ENCODE data around the gene TBC1D14.
A peak's percentile ranks its signal among the peaks of the same experiment; 100 is the strongest.

TBC1D14 gene

DNA sequence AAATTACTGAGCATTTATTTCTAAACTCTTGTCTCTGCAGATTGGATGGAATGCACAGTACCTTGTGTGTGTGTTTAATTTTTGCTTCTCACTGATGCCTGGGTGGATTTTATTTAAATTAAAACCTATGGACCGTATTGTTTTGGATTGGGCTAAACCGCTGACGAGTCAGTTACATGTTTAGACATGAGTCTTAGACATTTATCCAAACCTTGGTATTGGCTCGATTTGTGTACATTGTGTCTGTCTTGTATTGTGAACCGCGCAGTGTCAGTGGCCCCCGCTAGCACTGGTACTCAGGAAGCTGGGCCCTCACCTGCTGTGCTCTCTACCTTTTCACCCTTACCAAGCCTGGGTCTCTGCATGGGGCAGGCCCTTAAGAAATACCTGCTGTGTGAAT, 92.7 kb downstream of the TBC1D14 start:
- H3K4me3 Mint-ChIP-seq, result no peak overlapping the region
- H3K4me1 Mint-ChIP-seq (ENCODE audit: low read depth), result peaks cover 37% of the 10 kb centered on the region
- H3K27ac Mint-ChIP-seq, result peak overlapping the region; percentile 62
- peaks cover 46% of the 10 kb centered on the region for H3K36me3 Mint-ChIP-seq (ENCODE audit: low read depth)
- no peaks in the 10 kb centered on the region for H3K9me3 Mint-ChIP-seq
- H3K27me3 Mint-ChIP-seq (ENCODE audit: low read depth), result no peaks in the 10 kb centered on the region

DNA sequence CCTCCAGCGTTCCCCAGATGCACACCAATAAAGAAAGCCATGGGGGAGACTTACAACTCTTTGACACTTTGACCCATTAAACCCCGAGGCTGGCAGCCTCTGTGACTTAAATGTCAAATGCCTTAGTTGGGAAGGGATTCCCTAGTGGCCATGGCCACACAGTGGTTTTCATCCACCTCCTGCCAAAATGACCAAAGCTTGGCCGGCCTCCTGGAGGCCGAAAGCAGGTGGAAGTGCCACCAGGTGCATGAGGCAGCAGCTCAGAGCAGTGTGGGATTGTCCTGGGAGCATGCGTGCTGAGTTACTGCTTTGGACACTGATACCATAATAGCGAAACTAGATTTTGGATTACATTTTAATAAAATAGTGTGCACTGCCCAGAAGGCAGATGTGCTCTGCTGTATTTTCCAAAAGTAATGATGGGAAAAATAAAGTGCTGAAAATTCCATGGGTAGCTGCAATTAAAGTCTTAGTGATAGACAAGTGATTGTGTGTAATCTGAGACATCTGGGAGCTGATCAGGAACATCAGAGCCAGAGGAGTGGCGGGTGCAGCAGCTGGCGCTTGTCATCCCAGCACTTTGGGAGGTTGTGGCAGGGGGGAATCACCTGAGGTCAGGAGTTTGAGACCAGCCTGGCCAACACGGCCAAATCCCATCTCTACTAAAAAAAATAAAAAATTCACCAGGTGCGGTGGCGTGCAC, 93.7 kb downstream of the TBC1D14 start:
- Mint-ChIP-seq H3K4me1 (ENCODE audit: low read depth) (peaks cover 31% of the 10 kb centered on the region), H3K36me3 (ENCODE audit: low read depth) (peaks cover 47% of the 10 kb centered on the region), H3K4me3 (no peak overlapping the region), H3K27me3 (ENCODE audit: low read depth) (no peaks in the 10 kb centered on the region), H3K27ac (no peak overlapping the region), H3K9me3 (no peaks in the 10 kb centered on the region)

DNA sequence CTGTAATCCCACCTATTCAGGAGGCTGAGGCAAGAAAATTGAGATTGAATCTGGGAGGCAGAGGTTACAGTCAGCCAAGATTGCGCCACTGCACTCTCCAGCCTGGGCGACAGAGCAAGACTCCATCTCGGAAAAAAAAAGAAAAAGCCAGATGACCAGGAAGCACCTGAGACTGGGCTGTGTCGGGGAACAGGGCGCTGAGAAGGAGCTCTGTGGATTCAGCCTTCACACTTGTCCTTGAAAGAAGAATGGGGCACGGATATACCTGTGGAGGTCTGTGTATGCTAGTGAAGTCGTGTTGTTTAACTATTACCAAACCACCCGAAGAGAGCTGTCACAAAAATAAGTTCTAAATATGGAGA, 94.2 kb downstream of the TBC1D14 start:
- Mint-ChIP-seq H3K27me3 (ENCODE audit: low read depth) (no peaks in the 10 kb centered on the region), H3K4me1 (ENCODE audit: low read depth) (peaks cover 25% of the 10 kb centered on the region), H3K27ac (peak overlapping the region; percentile 55), H3K36me3 (ENCODE audit: low read depth) (peaks cover 50% of the 10 kb centered on the region), H3K9me3 (no peaks in the 10 kb centered on the region), H3K4me3 (no peak overlapping the region)

DNA sequence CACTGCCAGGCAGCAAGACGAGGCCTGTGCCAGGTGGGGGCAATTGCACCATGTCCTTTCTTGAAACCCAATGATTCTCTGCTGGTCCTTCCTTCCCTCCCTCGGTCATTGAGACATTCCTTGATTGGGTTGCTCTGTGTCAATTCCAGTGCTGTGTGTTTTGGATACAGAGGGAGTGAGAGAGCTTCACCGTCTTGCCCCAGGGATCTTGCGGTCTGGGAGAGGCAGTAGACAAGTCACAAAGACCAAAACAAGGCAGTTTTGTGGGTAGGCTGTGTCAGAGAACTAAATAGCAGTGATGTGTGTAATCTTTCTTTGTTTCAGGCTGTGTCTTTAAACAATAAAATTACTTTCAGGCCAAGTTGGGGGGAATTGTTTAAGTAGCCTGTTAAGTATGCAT, 94.7 kb downstream of the TBC1D14 start:
- Mint-ChIP-seq H3K27me3 (ENCODE audit: low read depth) (no peaks in the 10 kb centered on the region), H3K27ac (no peak overlapping the region), H3K4me3 (no peak overlapping the region), H3K4me1 (ENCODE audit: low read depth) (peaks cover 21% of the 10 kb centered on the region), H3K36me3 (ENCODE audit: low read depth) (peaks cover 51% of the 10 kb centered on the region), H3K9me3 (no peaks in the 10 kb centered on the region)

DNA sequence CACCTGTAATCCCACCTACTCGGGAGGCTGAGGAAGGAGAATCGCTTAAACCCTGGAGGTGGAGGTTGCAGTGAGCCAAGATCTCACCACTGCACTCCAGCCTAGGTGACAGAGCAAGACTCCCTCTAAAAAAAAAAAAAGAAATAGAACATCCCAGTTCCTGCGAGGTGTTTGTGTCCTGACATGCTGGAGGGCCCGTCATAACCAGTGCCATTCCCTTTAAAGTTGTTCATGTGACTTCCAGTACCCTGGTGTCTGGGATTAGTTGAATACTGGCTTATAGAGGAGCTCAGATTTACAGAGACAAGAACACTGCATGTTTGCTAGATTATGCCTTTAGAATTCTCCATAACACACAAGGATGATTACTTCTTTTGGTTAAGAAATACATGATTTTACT, 95.9 kb downstream of the TBC1D14 start:
- peaks cover 54% of the 10 kb centered on the region for H3K36me3 Mint-ChIP-seq (ENCODE audit: low read depth)
- H3K27me3 Mint-ChIP-seq (ENCODE audit: low read depth), result no peaks in the 10 kb centered on the region
- H3K4me1 Mint-ChIP-seq (ENCODE audit: low read depth), result peaks cover 11% of the 10 kb centered on the region
- no peaks in the 10 kb centered on the region for H3K9me3 Mint-ChIP-seq
- H3K4me3 Mint-ChIP-seq, result no peak overlapping the region
- no peak overlapping the region for H3K27ac Mint-ChIP-seq

DNA sequence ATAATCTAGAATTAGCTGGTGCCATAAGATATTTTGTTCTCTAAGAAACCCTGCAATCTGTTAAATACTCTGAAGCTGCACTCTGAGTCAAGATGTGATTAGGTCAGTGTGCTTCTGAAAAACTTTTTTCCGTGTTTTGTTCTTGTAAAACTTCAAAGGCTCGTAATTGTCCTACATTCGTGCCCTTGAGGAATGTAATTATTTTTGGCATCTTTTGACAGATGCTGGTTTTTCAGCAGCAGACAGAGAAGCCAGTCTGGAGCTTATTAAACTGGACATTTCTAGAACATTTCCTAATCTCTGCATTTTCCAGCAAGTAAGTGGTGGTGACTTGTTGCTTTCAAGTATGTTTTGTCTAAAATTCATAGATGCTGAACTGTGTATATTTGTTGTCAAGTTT, 96.8 kb downstream of the TBC1D14 start:
- H3K27ac Mint-ChIP-seq, result no peak overlapping the region
- H3K36me3 Mint-ChIP-seq (ENCODE audit: low read depth), result peaks cover 56% of the 10 kb centered on the region
- H3K9me3 Mint-ChIP-seq, result no peaks in the 10 kb centered on the region

DNA sequence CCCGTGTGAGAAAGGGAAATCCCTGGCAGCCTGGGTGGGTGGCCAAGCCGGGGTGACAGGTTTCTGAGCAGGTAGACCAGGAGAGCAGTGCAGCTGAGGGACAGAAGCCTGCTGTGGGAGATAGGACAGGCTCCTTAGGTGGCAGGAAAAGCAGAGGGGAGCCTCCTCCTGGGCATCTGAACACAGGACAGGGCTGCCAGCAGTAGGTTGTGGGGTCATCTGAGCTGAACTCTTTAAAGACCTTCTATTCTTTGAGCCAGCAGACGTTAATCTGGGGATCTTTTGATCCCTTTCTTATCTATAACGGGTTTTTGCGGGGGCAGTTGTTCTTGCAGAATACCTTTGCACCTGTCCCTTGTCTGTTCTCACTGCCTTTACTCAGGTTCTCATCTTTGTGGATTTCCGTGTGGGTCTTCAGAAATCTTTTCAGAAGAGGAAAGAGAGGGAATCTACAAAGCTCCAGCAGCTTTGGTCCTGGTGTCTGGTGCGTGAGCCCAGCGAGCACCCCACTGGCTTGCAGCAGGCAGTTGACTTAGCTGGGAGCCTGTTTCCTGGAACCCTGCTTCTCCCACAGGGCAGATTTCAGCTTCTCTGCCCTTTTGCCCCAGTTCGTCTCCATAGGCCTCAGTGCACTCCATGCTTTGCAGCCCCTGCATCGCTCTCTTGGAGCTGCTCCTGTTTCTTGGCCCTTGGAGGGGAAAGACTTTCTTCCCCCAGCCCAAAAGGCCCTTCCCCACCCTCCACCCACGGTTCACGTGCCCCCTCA, 97.7 kb downstream of the TBC1D14 start:
- Mint-ChIP-seq H3K9me3 (no peaks in the 10 kb centered on the region), H3K4me3 (no peak overlapping the region), H3K36me3 (ENCODE audit: low read depth) (peaks cover 48% of the 10 kb centered on the region), H3K27me3 (ENCODE audit: low read depth) (no peaks in the 10 kb centered on the region), H3K4me1 (ENCODE audit: low read depth) (peaks cover 6% of the 10 kb centered on the region), H3K27ac (peak overlapping the region; percentile 11)

More for the DNA sequence above, 96.8 kb downstream of the TBC1D14 start:
- no peak overlapping the region for H3K4me3 Mint-ChIP-seq
- H3K4me1 Mint-ChIP-seq (ENCODE audit: low read depth), result peaks cover 9% of the 10 kb centered on the region
- H3K27me3 Mint-ChIP-seq (ENCODE audit: low read depth), result no peaks in the 10 kb centered on the region

DNA sequence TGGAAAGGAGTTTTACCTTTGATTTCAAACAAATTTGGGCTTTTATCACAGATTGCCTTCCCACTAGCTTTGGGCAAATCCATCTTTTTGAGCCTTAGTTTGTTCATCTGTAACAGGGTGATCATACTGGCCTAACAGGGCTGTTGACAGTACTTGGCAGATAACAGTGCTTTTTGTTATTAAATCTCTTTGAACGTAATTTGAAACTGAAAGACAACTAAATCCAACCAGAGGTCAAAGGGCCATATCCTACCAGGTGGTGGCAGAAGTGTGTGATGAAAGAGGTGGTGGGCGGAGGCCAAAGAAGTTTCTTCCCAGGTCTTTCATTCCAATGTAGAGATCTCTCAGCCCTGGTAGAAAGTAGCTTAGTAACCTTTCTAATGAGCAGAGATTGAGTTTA, 98.3 kb downstream of the TBC1D14 start:
- H3K27ac Mint-ChIP-seq, result no peak overlapping the region
- H3K4me3 Mint-ChIP-seq, result no peak overlapping the region
- no peaks in the 10 kb centered on the region for H3K27me3 Mint-ChIP-seq (ENCODE audit: low read depth)
- peaks cover 7% of the 10 kb centered on the region for H3K4me1 Mint-ChIP-seq (ENCODE audit: low read depth)
- no peaks in the 10 kb centered on the region for H3K9me3 Mint-ChIP-seq
- peaks cover 46% of the 10 kb centered on the region for H3K36me3 Mint-ChIP-seq (ENCODE audit: low read depth)

DNA sequence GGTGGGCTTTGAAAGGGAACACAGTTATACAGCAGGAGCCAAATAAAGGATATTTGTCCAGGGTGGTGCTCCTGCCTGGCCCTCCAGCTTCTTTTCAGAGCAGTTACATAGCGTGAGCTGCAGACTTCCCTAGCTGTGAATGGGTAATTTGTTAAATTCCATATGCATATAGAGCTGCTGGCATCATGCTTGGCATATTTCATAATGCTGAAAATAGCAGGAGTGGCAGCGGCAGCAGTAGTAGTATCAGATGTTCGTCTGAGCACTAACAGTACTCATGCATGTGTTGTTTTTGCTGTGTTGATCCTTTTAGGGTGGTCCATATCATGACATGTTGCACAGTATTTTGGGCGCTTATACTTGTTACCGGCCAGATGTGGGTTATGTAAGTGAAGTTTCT, 99.9 kb downstream of the TBC1D14 start:
- H3K4me1 Mint-ChIP-seq (ENCODE audit: low read depth), result peaks cover 14% of the 10 kb centered on the region
- H3K27ac Mint-ChIP-seq, result no peak overlapping the region
- H3K36me3 Mint-ChIP-seq (ENCODE audit: low read depth), result peaks cover 49% of the 10 kb centered on the region
- no peaks in the 10 kb centered on the region for H3K9me3 Mint-ChIP-seq
- no peaks in the 10 kb centered on the region for H3K27me3 Mint-ChIP-seq (ENCODE audit: low read depth)
- no peak overlapping the region for H3K4me3 Mint-ChIP-seq

DNA sequence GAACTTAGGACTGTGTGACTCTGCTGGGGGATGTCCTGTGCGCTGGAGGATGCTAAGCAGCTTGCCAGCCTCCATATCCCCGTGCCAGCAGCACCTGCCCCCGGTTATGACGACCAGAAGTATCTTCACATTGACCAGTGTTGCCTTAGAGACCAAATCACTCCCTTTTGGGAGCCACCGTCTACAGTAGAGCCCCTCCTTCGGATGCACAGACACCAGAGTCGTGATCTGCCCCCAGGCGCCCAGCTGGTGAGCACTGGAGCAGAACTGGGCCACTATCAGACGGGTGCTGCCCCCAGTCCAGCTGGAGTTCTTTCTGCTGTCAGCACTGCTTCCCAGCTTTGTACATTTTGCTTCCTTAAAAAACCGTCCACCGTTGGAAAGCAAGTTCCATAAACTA, 103.5 kb downstream of the TBC1D14 start:
- H3K36me3 Mint-ChIP-seq (ENCODE audit: low read depth), result peaks cover 45% of the 10 kb centered on the region
- no peak overlapping the region for H3K4me3 Mint-ChIP-seq
- no peaks in the 10 kb centered on the region for H3K9me3 Mint-ChIP-seq
- peaks cover 9% of the 10 kb centered on the region for H3K4me1 Mint-ChIP-seq (ENCODE audit: low read depth)
- H3K27me3 Mint-ChIP-seq (ENCODE audit: low read depth), result no peaks in the 10 kb centered on the region
- no peak overlapping the region for H3K27ac Mint-ChIP-seq

DNA sequence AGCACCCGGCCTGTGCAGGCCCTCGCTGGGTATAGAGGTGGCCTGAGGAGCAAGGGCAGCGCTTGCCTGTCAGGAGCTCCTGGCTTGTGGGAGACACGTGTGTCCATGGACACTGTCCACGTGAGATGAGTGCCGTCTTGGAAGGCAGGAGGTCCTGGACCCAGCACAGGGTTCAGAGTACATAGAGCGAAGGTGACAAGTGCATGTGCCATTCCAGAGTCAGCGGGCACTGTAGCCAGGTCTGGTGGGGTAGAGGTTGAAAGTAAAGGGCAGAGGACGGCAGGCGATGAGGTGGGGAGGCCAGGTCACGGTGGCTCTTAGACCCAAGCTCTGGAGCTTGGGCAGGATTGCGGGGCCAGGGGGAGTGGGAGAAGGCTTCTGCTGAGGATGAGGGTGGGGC, 105.2 kb downstream of the TBC1D14 start:
- no peaks in the 10 kb centered on the region for H3K27me3 Mint-ChIP-seq (ENCODE audit: low read depth)
- peaks cover 39% of the 10 kb centered on the region for H3K36me3 Mint-ChIP-seq (ENCODE audit: low read depth)
- no peak overlapping the region for H3K4me3 Mint-ChIP-seq
- peak overlapping the region; percentile 21 for H3K27ac Mint-ChIP-seq
- H3K4me1 Mint-ChIP-seq (ENCODE audit: low read depth), result peaks cover 9% of the 10 kb centered on the region
- no peaks in the 10 kb centered on the region for H3K9me3 Mint-ChIP-seq

DNA sequence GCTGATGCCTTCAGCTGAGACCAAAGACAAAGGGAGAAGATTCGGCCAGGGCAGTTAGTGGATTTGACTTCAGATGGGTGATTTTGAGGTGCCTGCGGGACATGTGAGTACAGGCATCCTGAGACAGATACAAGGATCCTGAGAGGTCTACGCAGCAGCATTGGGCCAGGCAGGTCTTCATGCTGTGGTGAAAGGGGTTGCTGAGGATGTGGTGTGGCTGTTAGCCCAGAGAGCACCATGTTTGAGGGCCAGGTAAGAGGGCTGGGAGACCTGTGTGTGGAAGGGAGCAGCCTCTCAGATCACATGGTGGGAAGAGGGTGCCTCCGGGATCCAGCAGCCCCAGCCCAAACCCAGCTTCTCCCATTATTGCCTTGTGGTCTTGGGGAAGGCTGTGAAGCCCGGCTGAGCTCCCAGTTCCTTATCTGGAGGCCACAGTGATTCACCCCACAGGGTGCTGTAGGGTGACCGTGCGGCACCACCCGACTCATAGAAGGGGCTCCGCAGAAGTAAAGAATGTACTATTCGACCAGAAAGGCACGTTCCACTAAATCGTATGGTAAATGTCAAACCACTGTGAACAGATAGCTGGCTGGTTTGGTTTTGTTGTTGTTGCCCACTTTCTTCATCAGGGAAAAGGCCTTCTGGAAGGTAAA, 105.9 kb downstream of the TBC1D14 start:
- H3K9me3 Mint-ChIP-seq, result no peaks in the 10 kb centered on the region
- peaks cover 32% of the 10 kb centered on the region for H3K36me3 Mint-ChIP-seq (ENCODE audit: low read depth)

DNA sequence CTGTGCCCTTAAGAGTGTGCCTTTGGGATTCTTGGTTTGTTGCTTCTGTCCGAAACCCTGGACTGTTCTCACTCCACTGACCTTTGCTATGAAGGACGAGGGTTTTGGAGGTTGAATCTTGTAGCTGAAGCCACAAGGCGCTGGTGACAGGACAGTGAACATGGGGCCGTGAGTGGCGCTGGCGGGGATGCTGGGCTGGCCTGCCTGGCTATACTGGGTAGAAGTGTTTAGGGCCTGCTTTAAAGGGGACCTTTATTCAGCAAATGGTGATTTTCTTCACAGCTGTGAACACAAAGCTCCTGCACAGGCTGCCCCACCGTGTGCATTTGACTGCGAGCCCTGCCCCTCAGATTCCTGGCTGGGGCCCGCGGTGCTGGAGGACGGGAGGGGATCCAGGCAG, 106.5 kb downstream of the TBC1D14 start:
- Mint-ChIP-seq H3K27ac (no peak overlapping the region), H3K27me3 (ENCODE audit: low read depth) (no peaks in the 10 kb centered on the region), H3K36me3 (ENCODE audit: low read depth) (peaks cover 31% of the 10 kb centered on the region), H3K9me3 (no peaks in the 10 kb centered on the region), H3K4me3 (no peak overlapping the region), H3K4me1 (ENCODE audit: low read depth) (peaks cover 10% of the 10 kb centered on the region)

More for the DNA sequence above, 105.9 kb downstream of the TBC1D14 start:
- Mint-ChIP-seq H3K27ac (peak overlapping the region; percentile 42), H3K4me1 (ENCODE audit: low read depth) (peaks cover 12% of the 10 kb centered on the region), H3K4me3 (no peak overlapping the region), H3K27me3 (ENCODE audit: low read depth) (no peaks in the 10 kb centered on the region)

DNA sequence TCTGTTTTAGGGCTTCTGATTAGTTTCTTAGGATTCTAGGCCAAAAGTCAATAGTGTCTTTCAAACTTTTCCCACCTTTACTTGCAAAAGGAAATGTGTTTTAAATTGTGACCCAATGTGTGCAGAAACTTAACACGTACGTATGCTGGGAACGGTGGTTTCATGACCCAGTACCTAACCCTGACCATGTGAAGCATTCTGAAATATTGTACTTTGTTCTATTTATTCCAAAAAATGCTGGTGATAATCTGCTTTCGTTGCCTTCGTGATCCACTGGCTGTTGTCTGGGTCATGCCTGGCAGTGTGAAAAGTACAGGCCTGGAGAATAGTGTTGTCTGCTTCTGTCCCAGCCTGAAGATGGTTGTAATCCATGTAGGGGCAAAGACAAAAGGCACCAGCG, 106.9 kb downstream of the TBC1D14 start:
- H3K27ac Mint-ChIP-seq, result no peak overlapping the region
- H3K36me3 Mint-ChIP-seq (ENCODE audit: low read depth), result peaks cover 27% of the 10 kb centered on the region
- no peak overlapping the region for H3K4me3 Mint-ChIP-seq
- no peaks in the 10 kb centered on the region for H3K9me3 Mint-ChIP-seq
- no peaks in the 10 kb centered on the region for H3K27me3 Mint-ChIP-seq (ENCODE audit: low read depth)
- H3K4me1 Mint-ChIP-seq (ENCODE audit: low read depth), result peaks cover 10% of the 10 kb centered on the region
